AG09309 (cell line): ENCODE results near the gene GRM5.
"Not testable (repeated sequence)": the region's sequence is repeated elsewhere in the genome, so short reads cannot be mapped to it uniquely, and the experiment has no call there.

Source experiments
- DNase-seq: peaks from one replicate; pipeline ENCODE4 v3.0.0-alpha.2; 2010; ENCODE audit warnings: low read depth
- H3K4me3 ChIP-seq: 2 replicates; pipeline ENCODE4 v1.5.1; 2011; ENCODE audit warnings: mild to moderate bottlenecking, low read depth, low read length, moderate library complexity; ENCODE audit not compliant: control insufficient read depth
- TF ChIP-seq, protein P1 (sequence below): IDR thresholded peaks from 2 replicates; pipeline ENCODE4 v1.5.1; 2011; ENCODE audit warnings: mild to moderate bottlenecking, low read depth, low read length, inconsistent platforms; ENCODE audit not compliant: insufficient read depth, control insufficient read depth; ENCODE audit errors: missing control alignments

The GRM5 gene

DNA sequence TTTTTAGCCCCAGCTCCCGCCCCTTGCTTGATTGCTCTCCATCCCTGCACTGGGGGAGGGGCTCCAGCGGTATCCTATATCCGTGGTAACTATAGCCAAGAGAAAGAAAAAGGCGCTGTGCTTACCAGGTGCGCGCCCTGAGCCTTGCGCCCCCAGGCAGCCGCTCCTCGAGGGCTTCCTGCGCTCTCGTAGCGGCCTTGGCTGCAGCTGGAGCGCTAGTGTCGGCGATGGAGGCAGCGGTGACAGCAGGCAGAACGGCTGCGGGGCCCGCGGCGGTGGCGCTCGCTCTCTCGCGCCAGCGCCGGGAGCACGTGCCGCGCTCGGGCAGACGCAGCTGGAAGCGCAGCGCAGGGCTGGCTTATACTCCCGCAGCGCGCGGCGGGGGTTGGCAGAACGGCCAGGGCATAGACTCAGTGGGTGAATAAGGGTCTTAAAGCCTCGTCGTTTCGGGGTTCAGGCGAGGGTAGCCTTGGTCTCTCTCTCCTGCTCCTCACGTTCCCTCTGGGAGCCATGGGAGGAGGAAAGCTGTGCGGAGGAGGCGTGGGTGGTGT, at the start of gene GRM5:
Gene GRM5 (minus strand): TSS at position 332 of the 551 bp plus-strand sequence. CDS start 18,110 bp downstream, outside the sequence.
- not testable (repeated sequence) for H3K4me3 ChIP-seq, DNase-seq

GRCh38 chr11:89097956-89098355, 32.2 kb upstream of the GRM5 start:
- H3K4me3 ChIP-seq: not testable (repeated sequence)
- TF ChIP-seq, protein P1, sequence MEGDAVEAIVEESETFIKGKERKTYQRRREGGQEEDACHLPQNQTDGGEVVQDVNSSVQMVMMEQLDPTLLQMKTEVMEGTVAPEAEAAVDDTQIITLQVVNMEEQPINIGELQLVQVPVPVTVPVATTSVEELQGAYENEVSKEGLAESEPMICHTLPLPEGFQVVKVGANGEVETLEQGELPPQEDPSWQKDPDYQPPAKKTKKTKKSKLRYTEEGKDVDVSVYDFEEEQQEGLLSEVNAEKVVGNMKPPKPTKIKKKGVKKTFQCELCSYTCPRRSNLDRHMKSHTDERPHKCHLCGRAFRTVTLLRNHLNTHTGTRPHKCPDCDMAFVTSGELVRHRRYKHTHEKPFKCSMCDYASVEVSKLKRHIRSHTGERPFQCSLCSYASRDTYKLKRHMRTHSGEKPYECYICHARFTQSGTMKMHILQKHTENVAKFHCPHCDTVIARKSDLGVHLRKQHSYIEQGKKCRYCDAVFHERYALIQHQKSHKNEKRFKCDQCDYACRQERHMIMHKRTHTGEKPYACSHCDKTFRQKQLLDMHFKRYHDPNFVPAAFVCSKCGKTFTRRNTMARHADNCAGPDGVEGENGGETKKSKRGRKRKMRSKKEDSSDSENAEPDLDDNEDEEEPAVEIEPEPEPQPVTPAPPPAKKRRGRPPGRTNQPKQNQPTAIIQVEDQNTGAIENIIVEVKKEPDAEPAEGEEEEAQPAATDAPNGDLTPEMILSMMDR: peak; percentile 67
- peak; percentile 4 for DNase-seq

GRCh38 chr11:89093806-89094205, 28.0 kb upstream of the GRM5 start:
- DNase-seq, H3K4me3 ChIP-seq: not testable (repeated sequence)

- H3K4me3 ChIP-seq, DNase-seq: not testable (repeated sequence)
Observed at GRCh38 chr11:89084951-89085350, 19.2 kb upstream of the GRM5 start.

DNA sequence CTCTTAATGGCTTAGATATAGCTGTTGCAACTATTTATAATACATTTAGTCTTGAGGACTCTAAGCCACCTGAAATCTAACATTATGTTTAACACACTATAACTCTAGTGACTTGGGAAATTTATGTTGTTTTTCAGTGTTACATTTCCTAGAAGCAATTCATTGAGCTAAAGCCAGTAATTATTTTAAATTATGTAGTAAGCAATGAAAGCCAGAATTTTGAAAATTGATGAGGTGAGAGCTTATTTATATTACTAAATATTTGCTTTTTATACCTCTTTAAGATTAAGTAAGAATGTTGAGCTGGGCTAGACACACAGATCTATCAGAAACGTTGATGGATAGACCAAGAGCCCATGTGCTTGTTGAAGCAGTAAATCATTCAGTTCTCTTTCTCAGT, 5.1 kb upstream of the GRM5 start:
- DNase-seq, H3K4me3 ChIP-seq: not testable (repeated sequence)

GRCh38 chr11:89067264-89067663, 1.5 kb upstream of the GRM5 start:
- DNase-seq: no peak
- H3K4me3 ChIP-seq: no peak overlapping the region

GRCh38 chr11:89065066-89065465, 716 bp downstream of the GRM5 start:
- TF ChIP-seq, protein P1: no peak
- no peak for DNase-seq
- H3K4me3 ChIP-seq: no peak overlapping the region

More at GRCh38 chr11:89067264-89067663, 1.5 kb upstream of the GRM5 start:
- TF ChIP-seq, protein P1: no peak

DNA sequence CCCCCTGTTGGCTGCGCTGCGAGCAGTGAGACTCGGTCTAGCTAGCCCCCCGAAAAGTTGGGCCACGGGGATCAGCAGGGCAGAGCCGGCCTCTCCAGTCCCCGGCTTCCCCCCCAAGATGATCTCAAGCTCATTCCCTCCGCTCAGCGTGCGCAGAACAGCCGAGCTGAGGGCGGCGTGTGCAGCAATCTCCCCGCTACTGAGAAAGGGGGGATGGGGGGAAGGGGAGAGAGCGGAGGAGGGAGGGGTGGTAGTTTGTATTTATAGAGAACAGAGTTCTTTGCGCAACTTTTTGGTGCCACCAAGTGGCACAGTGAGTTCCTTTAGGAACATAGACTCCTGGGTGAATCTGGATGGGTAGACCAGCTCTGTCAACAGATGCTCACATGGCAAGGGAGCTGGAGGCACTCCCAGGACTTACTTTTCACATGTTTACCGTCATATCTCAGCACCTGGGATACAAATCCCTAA, 2.3 kb downstream of the GRM5 start:
- not testable (repeated sequence) for H3K4me3 ChIP-seq, DNase-seq

DNA sequence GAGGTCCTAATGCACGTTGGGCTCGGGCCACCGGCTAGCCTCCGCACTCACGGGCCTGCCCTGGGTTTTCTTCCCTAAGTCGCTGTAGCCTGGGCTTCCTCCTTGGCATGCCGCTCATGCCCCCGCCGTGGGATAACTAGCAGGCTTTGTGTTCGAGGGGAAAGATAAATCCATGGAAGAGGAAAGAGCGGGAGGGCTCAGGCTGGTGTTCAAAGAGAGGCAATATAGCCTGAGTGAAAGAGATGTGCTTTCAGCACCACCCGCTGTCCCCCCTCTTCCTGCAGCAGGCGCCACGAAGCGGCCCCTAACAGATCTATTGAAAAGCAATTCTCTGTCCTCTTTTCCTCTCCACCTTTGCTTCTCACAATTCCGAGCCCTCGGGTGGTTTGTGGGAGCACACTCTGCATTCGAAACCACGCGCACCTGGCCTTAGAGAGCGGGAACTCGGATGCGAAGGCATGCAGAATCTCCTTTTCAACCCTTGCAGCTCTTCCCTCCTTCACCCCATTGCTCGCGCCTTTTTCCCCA, 2.9 kb downstream of the GRM5 start:
- DNase-seq, H3K4me3 ChIP-seq: not testable (repeated sequence)

GRCh38 chr11:89061839-89062238, 3.9 kb downstream of the GRM5 start:
- not testable (repeated sequence) for DNase-seq

DNA sequence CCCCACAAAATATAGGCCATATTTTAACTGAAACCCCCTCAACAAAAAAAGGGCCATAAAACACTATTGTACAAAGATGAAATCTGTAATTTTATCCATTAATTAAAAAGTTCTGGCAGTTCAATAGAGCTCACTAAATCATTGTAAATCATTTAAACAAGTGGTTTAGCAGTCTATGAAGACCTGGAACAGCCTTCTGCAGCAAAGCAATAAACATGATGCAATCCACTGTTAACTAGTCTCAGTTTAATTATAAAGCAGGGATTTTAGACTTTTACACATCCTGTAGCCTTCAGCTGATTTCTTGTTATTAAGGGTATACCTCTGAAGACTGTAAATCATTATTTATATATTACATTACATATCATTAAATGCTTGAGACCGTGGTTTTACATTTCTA, 8.4 kb downstream of the GRM5 start:
- DNase-seq, H3K4me3 ChIP-seq: not testable (repeated sequence)

More at GRCh38 chr11:89061839-89062238, 3.9 kb downstream of the GRM5 start:
- not testable (repeated sequence) for H3K4me3 ChIP-seq
